Muscle of arm (tissue), 14 donors: Measurements from ENCODE around the gene OR8B2. TPM values are rescaled to one million over a fixed set of nuclear protein-coding genes. Genes with fewer than 3 reads are reported as not detected.
"Not testable (repeated sequence)": the region's sequence is repeated elsewhere in the genome, so short reads cannot be mapped to it uniquely, and the experiment has no call there.

Experiments
- DNase-seq: peaks from one replicate; pipeline ENCODE4 v3.0.0-alpha.2; 2013
- long read RNA-seq, 11 donors: transcript quantifications; one replicate each; lab custom pipeline, GENCODE V29; 2026
- polyA plus RNA-seq, 12 donors: library from polyadenylated mRNA; unstranded; fragments of 120-200 nt; gene quantifications; one replicate each; pipeline ENCODE4 v1.2.1, GENCODE V29; 2013; ENCODE audit not compliant: insufficient read length in 12 of 12

The OR8B2 gene, protein sequence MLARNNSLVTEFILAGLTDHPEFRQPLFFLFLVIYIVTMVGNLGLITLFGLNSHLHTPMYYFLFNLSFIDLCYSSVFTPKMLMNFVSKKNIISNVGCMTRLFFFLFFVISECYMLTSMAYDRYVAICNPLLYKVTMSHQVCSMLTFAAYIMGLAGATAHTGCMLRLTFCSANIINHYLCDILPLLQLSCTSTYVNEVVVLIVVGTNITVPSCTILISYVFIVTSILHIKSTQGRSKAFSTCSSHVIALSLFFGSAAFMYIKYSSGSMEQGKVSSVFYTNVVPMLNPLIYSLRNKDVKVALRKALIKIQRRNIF
- polyA plus RNA-seq: not detected
- long read RNA-seq, donor 1: 0 reads
- long read RNA-seq, donor 2: 0 reads
- long read RNA-seq, donor 3: 0 reads
- long read RNA-seq, donor 4: 0 reads
- long read RNA-seq, donor 5: 0 reads
- long read RNA-seq, donor 6: 0 reads
- long read RNA-seq, donor 7: 0 reads
- long read RNA-seq, donor 8: 0 reads
- long read RNA-seq, donor 9: 0 reads
- long read RNA-seq, donor 10: 0 reads
- long read RNA-seq, donor 11: 0 reads

GRCh38 chr11:124384399-124384798 is at the start of gene OR8B2:
OR8B2 (minus strand) TSS chr11:124384499; CDS start chr11:124383343, 1,156 bp downstream.
- no peak for DNase-seq

DNA sequence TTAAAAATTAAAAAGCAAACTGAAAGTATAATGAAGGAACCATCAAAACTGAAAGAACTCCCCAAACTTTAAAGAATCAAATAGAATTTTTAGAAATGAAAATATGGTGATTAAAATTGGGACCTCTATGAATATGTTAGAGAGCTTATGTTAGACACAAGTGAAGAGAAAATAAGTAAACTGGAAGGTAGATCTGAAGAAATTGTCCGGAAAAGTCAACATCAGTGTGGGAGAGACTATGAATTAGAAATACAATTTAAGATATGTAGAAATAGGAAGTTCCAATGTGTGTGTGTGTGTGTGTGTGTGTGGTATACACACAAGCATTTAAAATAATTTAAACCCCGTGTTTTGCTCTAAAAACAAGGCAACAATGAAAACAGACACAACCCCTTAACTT is 45.3 kb upstream of the OR8B2 start:
- DNase-seq: no peak

DNA sequence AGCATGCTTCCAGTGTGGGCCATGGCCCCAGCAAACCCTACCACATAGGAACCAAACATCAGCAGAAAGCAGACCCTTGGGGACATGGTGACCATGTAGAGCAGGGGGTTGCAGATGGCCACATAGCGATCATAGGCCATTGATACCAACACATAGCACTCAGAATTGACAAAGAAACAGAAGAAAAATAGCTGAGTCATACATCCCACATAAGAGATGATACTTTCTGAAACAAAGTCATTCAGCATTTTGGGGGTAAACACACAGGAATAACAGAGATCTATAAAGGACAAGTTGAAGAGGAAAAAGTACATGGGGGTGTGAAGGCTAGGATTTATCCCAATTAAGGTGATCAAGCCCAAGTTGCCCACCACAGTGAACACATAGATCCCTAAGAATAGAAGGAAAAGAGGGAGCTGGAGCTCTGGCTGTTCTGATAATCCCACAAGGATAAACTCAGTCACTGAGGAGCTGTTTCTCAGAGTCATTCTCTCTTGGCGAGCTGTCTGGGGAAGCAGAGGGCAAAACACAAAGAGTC is 40.2 kb upstream of the OR8B2 start, which contains the start of gene OR8B4:
Gene OR8B4, minus strand, starts transcription at position 488 of the 538 bp plus-strand sequence. Its CDS starts 0 bp downstream, at position 488.
- DNase-seq: no peak

DNA sequence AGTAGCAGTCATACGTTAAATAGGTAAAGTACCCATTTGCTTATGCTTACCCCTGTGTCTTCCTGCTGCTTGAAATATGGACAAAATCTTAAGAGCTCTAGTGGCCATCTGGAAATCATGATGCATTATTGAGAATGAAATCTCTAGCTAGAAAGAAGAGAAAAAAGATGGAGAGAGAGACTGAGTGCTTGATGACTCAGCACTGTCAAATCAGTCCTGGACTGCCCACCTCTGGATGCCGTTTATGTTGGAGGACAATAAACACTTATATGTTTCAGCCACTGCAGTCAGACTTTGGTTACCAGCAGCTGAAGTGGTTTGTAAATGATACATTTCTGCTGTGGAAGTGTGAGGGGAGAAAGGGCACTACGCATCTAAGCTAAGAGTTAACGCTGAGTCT is 36.7 kb upstream of the OR8B2 start:
- DNase-seq: no peak

GRCh38 chr11:124415356-124415923 is 31.1 kb upstream of the OR8B2 start:
- no peak for DNase-seq

GRCh38 chr11:124409906-124410305 is 25.6 kb upstream of the OR8B2 start:
- no peak for DNase-seq

DNA sequence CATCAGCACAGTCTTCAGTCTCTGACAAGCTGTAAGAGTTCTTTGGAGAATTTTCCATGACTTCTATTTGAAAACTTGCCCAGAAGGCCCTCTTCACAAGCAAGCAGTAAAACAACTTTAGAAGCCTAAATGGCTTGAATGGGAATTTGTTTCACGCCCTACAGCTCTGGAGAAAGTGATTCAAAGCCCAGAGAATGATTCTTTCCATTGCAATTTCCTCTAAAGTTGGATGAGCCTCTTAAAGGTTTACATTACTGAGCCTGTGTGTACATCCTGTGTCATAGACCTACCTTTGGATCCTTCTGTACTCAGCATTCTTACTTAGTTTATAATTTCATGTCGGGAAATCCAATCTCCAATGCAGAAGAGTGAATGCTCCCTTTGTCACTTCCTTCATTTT is 21.3 kb upstream of the OR8B2 start:
- DNase-seq: no peak

DNA sequence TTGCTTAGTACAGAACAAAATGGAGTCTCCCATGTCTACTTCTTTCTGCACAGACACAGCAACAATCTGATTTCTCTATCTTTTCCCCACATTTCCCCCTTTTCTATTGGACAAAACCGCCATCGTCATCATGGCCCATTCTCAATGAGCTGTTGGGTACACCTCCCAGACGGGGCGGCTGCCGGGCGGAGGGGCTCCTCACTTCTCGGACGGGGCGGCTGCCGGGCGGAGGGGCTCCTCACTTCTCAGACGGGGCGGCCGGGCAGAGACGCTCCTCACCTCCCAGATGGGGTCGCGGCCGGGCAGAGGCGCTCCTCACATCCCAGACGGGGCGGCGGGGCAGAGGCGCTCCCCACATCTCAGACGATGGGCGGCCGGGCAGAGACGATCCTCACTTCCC is 18.9 kb upstream of the OR8B2 start:
- not testable (repeated sequence) for DNase-seq

DNA sequence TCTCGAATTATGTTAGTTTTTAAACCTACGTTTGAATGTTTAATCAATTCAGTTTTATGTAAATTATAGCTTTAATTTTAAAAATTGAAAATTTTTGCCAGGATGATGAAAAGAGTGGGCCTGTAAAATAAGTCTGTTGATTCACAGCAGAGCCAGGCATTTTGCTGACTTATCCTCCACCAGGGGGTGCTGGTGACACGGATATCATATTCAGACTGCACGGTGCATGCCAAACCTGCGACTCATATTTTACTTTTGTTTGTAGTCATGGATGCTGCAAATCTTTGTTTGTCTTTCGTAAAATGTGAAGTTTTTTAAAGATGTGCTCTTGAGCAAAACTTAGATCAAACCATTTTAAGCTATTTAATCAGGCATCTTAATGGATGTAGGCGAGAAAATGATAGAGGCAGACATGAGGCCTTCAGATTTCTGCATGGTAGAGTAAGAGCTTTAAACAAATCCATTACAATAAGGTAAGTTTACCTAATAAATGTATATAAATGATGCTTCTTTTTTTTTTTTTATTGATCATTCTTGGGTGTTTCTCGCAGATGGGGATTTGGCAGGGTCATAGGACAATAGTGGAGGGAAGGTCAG is 18.1 kb upstream of the OR8B2 start:
- DNase-seq: peak; percentile 48

DNA sequence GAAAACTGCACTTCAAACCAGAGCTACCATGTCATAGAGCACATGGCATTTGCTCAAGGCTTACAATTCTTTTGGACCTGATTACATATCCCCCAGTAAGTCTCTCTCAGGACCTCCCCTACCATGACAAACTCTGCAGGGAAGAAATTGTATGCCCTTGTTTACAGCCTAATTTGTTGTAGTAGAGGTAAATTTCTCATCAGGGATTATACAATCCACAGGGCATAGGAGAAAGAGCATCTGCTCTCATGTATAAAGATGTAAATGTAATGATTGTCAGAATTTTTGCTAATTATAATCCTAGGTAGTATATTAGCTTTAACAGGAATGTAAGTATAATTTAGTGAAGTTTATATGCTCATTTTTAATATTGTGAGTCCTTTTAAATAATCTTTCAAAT is 14.6 kb upstream of the OR8B2 start, which contains the start of gene OR8B3:
Gene OR8B3, minus strand, starts transcription at position 101 of the 400 bp plus-strand sequence. CDS start 1,673 bp downstream, outside the sequence.
- no peak for DNase-seq

DNA sequence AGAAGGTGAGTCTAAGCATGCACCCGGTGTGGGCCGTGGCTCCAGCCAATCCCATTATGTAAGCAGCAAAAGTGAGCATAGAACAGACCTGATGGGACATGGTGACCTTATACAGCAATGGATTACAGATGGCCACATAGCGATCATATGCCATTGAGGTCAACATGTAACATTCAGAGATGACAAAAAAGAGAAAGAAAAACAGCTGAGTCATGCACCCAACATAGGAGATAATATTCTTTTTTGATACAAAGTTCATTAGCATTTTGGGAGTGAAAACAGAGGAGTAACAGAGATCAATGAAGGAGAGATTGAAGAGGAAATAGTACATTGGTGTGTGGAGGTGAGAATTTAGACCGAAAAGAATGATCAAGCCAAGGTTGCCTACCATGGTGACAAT is 12.5 kb upstream of the OR8B2 start:
- DNase-seq: not testable (repeated sequence)

DNA sequence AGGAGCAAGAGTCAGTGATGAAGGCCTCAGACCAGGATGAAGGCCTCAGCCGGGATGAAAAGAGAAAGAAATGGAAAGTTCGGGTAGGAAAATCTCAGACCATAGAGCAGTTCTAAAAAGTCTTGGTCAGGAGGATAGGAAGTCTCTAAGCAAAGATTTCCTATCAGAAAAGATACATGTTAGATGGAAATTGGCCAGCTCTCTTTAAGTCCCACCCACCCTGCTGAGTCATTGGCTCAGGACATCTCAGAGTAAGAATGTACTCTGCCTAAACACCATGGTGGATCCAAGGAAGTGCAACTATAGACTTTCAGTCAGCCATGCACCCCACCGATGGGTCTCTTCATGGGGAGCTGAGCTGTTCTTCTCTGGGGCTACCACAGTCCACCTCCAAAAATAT is 10.1 kb upstream of the OR8B2 start:
- DNase-seq: no peak

DNA sequence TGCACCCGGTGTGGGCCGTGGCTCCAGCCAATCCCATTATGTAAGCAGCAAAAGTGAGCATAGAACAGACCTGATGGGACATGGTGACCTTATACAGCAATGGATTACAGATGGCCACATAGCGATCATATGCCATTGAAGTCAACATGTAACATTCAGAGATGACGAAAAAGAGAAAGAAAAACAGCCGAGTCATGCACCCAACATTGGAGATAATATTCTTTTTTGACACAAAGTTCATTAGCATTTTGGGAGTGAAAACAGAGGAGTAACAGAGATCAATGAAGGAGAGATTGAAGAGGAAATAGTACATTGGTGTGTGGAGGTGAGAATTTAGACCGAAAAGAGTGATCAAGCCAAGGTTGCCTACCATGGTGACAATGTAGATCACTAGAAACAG is 1.4 kb downstream of the OR8B2 start:
- DNase-seq: not testable (repeated sequence)

- no peak for DNase-seq
Observed at GRCh38 chr11:124380585-124380984, 3.7 kb downstream of the OR8B2 start.

- DNase-seq: no peak
Observed at GRCh38 chr11:124376280-124376679, 8.0 kb downstream of the OR8B2 start.

- peak; percentile 3 for DNase-seq
Observed at GRCh38 chr11:124359566-124359965, 24.7 kb downstream of the OR8B2 start.

GRCh38 chr11:124346311-124346955 is 37.9 kb downstream of the OR8B2 start:
- no peak for DNase-seq

- DNase-seq: no peak
Observed at GRCh38 chr11:124344346-124344745, 40.0 kb downstream of the OR8B2 start.

- no peak for DNase-seq
Observed at GRCh38 chr11:124340142-124340447, 44.2 kb downstream of the OR8B2 start.

GRCh38 chr11:124339396-124340141 is 44.7 kb downstream of the OR8B2 start:
- no peak for DNase-seq
